Naive thymus-derived CD8-positive, alpha-beta T cell (primary cell): ENCODE measurements around the gene ACTG2. TPM values are rescaled to one million over a fixed set of nuclear protein-coding genes. Genes with fewer than 3 reads are reported as not detected.
A peak's percentile ranks its signal among the peaks of the same experiment; 100 is the strongest.

Experiments used
- ATAC-seq, 2 donors: fragments of 150-1000 bp; cut with Tn5 transposase in 1 of 2; sonication (Bioruptor Pico), chemical (Tn5 transposase) in 1 of 2; 1 replicate in 1 of 2; 2 replicates in 1 of 2; pipeline ENCODE4 v1.10.0; 2021; ENCODE audit warnings: mild to moderate bottlenecking in 2 of 2, moderate library complexity in 2 of 2
- POLR2A ChIA-PET: fragments of 350-600 bp; sonication (Branson Sonifier 250); formaldehyde crosslinking; loops from one replicate; lab custom pipeline; 2021; ENCODE audit warnings: antibody characterized with exemption; lab: Charles Lee
- DNase-seq, 10 donors: peaks; one replicate each; pipeline versions ENCODE4 v3.0.0 to v3.0.0-alpha.2; 2020 to 2022
- H3K27ac Mint-ChIP-seq, 10 donors: one replicate each; pipeline ENCODE4 v1.8.0; 2020 to 2022; ENCODE audit warnings: mild to moderate bottlenecking in 10 of 10, mixed read lengths in 10 of 10, moderate library complexity in 4 of 10, inconsistent platforms in 1 of 10
- H3K27me3 Mint-ChIP-seq, 5 donors: one replicate each; pipeline ENCODE4 v1.8.0; 2021 to 2022; ENCODE audit warnings: mixed read lengths in 5 of 5
- H3K36me3 Mint-ChIP-seq, 3 donors: one replicate each; pipeline ENCODE4 v1.8.0; 2020 to 2022; ENCODE audit warnings: mixed read lengths in 3 of 3, mild to moderate bottlenecking in 2 of 3, inconsistent platforms in 1 of 3
- H3K4me1 Mint-ChIP-seq, 4 donors: one replicate each; pipeline ENCODE4 v1.8.0; 2021 to 2022; ENCODE audit warnings: mixed read lengths in 4 of 4
- H3K4me3 Mint-ChIP-seq, 10 donors: one replicate each; pipeline ENCODE4 v1.8.0; 2020 to 2022; ENCODE audit warnings: mild to moderate bottlenecking in 10 of 10, mixed read lengths in 10 of 10, moderate library complexity in 6 of 10, inconsistent platforms in 1 of 10
- H3K9me3 Mint-ChIP-seq, 9 donors: one replicate each; pipeline ENCODE4 v1.8.0; 2020 to 2022; ENCODE audit warnings: mixed read lengths in 9 of 9, mild to moderate bottlenecking in 3 of 9, inconsistent platforms in 1 of 9, moderate library complexity in 1 of 9
- polyA plus RNA-seq, 3 donors: library from polyadenylated mRNA; unstranded; fragments of 300-500 nt; fragmentation: Illumina TruSeq; gene quantifications; one replicate each; pipeline ENCODE4 v1.2.3, GENCODE V29; 2021
- total RNA-seq, 8 experiments: library from RNA in 2 of 8; stranded (reverse) in 2 of 8; gene quantifications; one replicate each; pipeline ENCODE4 v1.2.3 and lab custom pipeline; 2021 to 2026

ACTG2 gene
- total and polyA plus RNA-seq, 5 experiments from 2014 or later, result 0.13 TPM; not detected in 4

GRCh38 chr2:73965053-73965452 lies 72.2 kb downstream of the ACTG2 start:
- H3K4me3 Mint-ChIP-seq, result no peak overlapping the region
- peaks cover 0 to 5% (median 3%) of the 10 kb centered on the region in 3 donors for H3K36me3 Mint-ChIP-seq
- peak overlapping the region in 2 of 10 donors; percentile 0 to 33 for H3K27ac Mint-ChIP-seq
- no peaks in the 10 kb centered on the region for H3K27me3 Mint-ChIP-seq
- peaks cover 0 to 9% (median 0%) of the 10 kb centered on the region in 9 donors for H3K9me3 Mint-ChIP-seq
- no peak for DNase-seq
- peaks cover 35 to 50% (median 46%) of the 10 kb centered on the region in 4 donors for H3K4me1 Mint-ChIP-seq
- POLR2A ChIA-PET, result interaction anchor here (0.8 to 1.0 kb wide), 2 partner anchors 16 to 76 kb away, joined by 3 to 10 read pairs; no protein-coding TSS in a partner anchor
- no peak for ATAC-seq

- no peak for ATAC-seq
- H3K27me3 Mint-ChIP-seq, result no peaks in the 10 kb centered on the region
- peak overlapping the region in 5 of 10 donors; percentile 5 to 50 (median 12) for H3K4me3 Mint-ChIP-seq
- DNase-seq, result no peak
- H3K27ac Mint-ChIP-seq, result peak overlapping the region in 7 of 10 donors; percentile 20 to 91 (median 70)
- no peaks in the 10 kb centered on the region for H3K36me3 Mint-ChIP-seq
- POLR2A ChIA-PET, result interaction anchor here (0.7 to 1.7 kb wide), 2 partner anchors 19 to 30 kb away, joined by 4 to 5 read pairs; no protein-coding TSS in a partner anchor
- peaks cover 0 to 2% (median 0%) of the 10 kb centered on the region in 9 donors for H3K9me3 Mint-ChIP-seq
- H3K4me1 Mint-ChIP-seq, result peaks cover 44 to 81% (median 79%) of the 10 kb centered on the region in 4 donors
These were observed 75.6 kb downstream of the ACTG2 start for GRCh38 chr2:73968357-73968937.

GRCh38 chr2:73969356-73969755 lies 76.5 kb downstream of the ACTG2 start:
- no peaks in the 10 kb centered on the region for H3K36me3 Mint-ChIP-seq
- peak overlapping the region; percentile 3 to 98 (median 90) for H3K27ac Mint-ChIP-seq
- no peak for ATAC-seq
- no peak for DNase-seq
- POLR2A ChIA-PET, result interaction anchor here (0.6 to 3.0 kb wide), 11 partner anchors 10 to 132 kb away, joined by 3 to 22 read pairs (median 4); partner anchors contain the start of gene TET3
- peaks cover 39 to 76% (median 73%) of the 10 kb centered on the region in 4 donors for H3K4me1 Mint-ChIP-seq
- no peaks in the 10 kb centered on the region for H3K9me3 Mint-ChIP-seq
- no peaks in the 10 kb centered on the region for H3K27me3 Mint-ChIP-seq
- H3K4me3 Mint-ChIP-seq, result peak overlapping the region in 8 of 10 donors; percentile 28 to 83 (median 60)

Other genes starting within 250 kb of the ACTG2 start
- 10 to 100 TPM; 27.7 to 35.6 TPM for gene TPRKB, start 155.7 kb upstream of the ACTG2 start, total RNA-seq
- gene TPRKB, start 155.7 kb upstream of the ACTG2 start, polyA plus RNA-seq, result 10 to 100 TPM; 71.4 to 74.7 (median 72.6) TPM
- gene DUSP11, start 112.9 kb upstream of the ACTG2 start, total RNA-seq, result 10 to 100 TPM; 48.1 to 48.4 TPM
- gene DUSP11, start 112.9 kb upstream of the ACTG2 start, polyA plus RNA-seq, result 10 to 100 TPM; 40.2 to 49.6 (median 49.0) TPM
- not detected for gene C2orf78, start 108.8 kb upstream of the ACTG2 start, total RNA-seq
- gene C2orf78, start 108.8 kb upstream of the ACTG2 start, polyA plus RNA-seq, result not detected
- gene STAMBP, start 64.0 kb upstream of the ACTG2 start, total RNA-seq, result 10 to 100 TPM; 28.3 to 32.3 TPM
- 10 to 100 TPM; 32.3 to 44.3 (median 35.0) TPM for gene STAMBP, start 64.0 kb upstream of the ACTG2 start, polyA plus RNA-seq
- 10 to 100 TPM; 70.3 to 72.3 TPM for gene DGUOK, start 33.9 kb downstream of the ACTG2 start, total RNA-seq
- 100 to 1,000 TPM; 207 to 219 (median 215) TPM for gene DGUOK, start 33.9 kb downstream of the ACTG2 start, polyA plus RNA-seq
- gene TET3, start 91.9 kb downstream of the ACTG2 start, total RNA-seq, result 10 to 100 TPM; 30.1 to 30.5 TPM
- 1 to 10 TPM in 1 of 3 donors, under 1 TPM in 2; 0.46 to 1.0 (median 0.61) TPM for gene TET3, start 91.9 kb downstream of the ACTG2 start, polyA plus RNA-seq